CD4-positive, alpha-beta T cell treated with Interleukin-21 for 1 hour (primary cell): ENCODE measurements around the gene SYTL1.

Source experiments
- DNase-seq: peaks from one replicate; pipeline ENCODE4 v3.0.0-alpha.2; 2020

Gene SYTL1

DNA sequence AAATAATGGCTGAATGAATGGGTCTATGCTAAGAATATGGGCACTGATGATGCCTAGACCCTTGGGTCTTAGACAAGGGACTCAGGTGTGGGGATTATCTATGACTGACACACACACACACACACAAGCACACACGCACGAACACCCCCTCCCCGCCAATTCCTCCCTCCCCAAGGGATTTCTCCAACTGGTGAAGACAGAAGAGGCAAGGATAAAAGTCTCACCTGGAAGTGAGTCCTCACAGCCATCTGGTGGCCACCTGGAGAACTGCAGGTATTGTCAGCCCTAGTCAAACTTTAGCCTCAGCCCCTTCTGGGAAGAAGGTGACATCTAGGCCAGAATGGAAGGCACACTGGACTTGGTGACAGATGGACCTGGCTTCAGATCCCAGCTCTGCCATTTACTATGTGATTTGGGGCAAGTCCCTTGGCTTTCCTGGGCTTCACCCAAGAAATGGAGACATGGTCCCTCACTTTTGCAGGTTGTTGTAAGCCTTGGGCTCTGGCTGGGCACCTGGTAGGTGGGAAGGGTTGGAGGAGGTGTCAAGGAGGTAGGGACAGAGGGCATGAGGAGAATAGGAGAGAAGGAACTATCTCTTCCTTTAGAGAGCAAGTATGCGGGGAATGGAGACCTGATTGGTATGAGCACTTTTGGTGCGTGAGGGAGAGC, 46.6 kb downstream of the SYTL1 start:
- peak; percentile 78 for DNase-seq

DNA sequence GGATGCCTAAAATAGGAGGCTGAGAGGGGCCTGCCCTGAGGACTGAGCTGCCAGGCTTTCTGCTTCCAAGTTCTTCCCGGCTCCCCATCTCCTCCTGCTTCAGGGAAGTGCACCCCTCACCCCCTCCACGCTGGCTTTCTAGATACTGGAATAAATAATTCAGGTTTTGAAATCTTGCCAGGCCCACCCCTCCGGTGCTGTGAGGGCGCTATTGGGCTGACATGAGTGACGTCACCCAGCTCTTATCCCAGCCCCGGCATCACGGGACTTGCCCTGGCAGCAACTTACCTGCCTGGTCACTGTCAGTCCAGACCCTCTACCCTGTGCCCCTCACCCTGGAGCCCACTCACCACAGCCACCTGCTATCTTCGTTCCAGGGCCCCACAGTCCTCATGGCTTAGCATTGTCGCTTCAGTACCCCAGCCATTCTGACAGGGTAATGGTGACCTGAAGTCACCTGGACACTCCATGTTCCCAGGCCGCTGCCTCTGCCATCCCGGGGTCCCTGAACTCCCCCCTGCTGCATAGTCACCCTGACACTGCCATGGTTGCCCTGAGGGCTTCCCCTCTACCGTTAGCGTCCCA, 49.8 kb downstream of the SYTL1 start:
- peak; percentile 44 for DNase-seq

DNA sequence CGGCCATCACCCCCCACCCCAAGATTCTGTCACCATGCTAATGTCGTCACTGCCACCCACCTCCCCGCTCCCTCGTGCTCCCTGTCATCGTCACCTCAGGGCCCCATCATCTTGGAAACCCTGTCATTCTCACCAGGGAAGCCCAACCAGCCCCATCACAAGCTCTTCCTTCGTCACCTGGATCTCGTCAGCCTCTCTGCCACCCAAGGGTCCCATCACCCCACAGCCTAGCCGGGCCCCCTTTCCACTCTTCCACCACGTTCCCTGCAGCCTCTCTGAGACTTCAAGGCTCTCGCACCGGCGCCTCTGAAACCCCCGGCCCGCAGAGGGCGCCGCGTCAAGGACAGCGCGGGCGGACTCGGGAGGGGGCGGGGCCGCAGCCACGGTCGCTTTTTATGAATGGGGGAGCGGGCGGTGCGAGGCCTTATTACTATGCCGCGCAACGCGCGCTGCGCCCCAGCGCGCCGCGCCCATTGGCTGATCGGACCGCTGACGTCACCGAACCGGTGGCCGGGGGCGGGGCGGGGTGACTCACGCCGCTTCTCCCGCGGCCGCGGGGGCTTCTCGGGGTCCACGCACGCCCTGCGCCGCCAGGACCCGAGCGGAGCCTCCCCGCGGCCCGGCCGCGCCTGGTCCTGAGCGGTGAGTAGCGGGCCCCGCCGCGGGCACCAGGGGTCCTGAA, 50.4 kb downstream of the SYTL1 start, which contains the start of gene GPR3:
GPR3 (plus strand) TSS at position 527 of the 682 bp plus-strand sequence. CDS start 1,177 bp downstream, outside the sequence.
- peak; percentile 94 for DNase-seq

DNA sequence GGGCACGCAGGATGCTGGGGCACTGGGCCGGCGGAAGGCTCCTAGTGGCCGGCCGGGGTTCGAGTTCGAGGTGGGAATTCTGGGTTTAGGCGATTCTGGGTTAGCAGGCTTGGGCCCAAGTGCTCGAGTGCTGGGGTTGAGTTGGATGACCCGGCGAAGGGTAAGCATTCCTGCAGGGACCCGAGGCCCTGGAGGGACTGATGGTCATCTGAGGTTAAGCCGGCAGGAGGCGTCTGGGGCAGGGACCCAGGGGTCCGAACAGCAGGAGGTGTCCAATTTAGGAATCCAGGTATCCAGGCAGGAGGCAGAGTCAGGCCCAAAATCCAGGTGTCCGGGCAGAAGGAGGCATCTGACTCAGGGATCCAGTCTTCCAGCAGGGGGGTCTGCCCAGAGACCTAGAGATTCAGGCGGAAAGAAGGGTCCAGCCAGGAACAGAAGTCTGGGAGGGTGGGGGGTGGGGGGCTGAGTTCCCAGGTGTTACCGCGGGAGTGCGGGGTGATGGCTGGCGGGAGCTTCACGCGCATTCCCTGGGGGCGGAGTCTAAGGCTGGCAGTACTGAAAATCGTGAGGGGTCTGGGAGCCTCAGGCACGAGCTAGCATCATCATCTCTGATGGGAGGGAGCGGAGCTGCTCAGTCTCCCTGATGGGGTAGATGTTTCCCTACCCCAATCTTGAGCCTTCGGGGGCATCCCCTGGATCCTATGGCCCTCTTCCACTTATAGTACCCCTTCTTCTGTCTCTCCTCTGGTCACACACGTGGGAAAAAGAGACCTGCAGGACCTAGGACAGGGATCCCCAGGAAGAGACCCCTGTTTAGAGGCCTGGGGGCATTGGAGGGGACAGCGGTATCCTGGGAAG, 51.2 kb downstream of the SYTL1 start:
- no peak for DNase-seq

DNA sequence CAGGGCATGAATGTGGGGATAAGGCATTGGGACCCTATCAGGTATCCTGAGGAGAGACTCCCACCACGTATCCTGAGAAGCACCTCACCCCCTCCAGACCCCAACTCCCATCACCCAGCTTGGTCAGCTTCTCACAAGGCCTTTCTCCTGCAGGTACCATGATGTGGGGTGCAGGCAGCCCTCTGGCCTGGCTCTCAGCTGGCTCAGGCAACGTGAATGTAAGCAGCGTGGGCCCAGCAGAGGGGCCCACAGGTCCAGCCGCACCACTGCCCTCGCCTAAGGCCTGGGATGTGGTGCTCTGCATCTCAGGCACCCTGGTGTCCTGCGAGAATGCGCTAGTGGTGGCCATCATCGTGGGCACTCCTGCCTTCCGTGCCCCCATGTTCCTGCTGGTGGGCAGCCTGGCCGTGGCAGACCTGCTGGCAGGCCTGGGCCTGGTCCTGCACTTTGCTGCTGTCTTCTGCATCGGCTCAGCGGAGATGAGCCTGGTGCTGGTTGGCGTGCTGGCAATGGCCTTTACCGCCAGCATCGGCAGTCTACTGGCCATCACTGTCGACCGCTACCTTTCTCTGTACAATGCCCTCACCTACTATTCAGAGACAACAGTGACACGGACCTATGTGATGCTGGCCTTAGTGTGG, 51.9 kb downstream of the SYTL1 start:
- DNase-seq: no peak

DNA sequence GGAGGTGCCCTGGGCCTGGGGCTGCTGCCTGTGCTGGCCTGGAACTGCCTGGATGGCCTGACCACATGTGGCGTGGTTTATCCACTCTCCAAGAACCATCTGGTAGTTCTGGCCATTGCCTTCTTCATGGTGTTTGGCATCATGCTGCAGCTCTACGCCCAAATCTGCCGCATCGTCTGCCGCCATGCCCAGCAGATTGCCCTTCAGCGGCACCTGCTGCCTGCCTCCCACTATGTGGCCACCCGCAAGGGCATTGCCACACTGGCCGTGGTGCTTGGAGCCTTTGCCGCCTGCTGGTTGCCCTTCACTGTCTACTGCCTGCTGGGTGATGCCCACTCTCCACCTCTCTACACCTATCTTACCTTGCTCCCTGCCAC, 52.4 kb downstream of the SYTL1 start:
- no peak for DNase-seq

DNA sequence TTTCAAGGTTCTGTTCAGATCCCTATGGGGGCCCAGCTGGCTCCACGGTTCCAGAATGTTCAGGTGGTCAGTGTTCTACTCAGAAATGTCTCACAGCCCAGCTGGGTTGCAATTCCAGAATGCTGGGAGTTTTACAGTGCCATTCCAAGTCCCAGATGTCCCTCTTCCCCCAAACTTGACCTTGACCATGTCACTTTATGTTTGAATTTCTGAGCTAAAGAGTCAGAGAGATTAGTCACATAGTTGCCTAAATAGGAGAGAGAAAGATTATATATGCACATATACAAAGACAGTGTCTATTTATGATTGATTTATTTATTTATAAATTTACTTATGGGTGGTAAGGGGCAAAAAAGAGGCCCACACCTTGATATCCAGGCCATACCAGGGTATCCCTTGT, 53.1 kb downstream of the SYTL1 start:
- DNase-seq: no peak

DNA sequence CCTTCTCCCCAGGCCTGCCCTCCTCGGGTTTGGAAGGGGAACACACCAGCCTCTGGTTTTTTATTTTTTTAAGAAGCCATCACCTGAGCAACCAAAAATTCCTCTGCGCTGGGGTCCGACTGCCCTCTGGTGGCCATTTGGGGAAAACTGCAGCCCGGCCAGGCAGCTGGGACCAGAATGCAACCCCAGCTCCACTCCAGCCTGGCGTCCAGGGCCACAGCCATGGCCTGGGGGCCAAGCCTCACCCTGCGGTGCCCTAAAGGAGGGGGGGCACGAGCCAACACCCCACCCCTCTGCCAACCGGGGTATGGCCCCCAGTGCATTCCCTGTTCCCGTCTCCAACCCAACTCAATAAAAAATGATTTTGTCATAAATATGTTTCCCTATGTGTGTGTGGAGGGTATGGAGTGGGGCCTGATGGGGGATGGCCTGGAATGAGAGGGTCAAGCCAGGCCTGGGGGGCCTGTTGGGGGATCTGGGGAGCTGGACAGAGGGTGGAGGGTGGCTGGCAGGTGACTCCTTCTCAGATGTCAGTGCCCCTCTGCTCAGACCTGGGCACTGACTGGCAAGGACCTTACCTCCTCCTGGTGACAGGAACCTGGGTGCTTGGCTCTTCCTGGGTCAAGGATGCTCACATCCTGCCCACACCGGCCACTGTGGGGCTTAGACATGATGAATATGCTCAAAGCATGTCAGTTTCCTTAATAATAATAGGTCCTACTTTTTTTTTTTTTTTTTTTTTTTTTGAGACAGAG, 53.8 kb downstream of the SYTL1 start:
- DNase-seq: peak; percentile 88

DNA sequence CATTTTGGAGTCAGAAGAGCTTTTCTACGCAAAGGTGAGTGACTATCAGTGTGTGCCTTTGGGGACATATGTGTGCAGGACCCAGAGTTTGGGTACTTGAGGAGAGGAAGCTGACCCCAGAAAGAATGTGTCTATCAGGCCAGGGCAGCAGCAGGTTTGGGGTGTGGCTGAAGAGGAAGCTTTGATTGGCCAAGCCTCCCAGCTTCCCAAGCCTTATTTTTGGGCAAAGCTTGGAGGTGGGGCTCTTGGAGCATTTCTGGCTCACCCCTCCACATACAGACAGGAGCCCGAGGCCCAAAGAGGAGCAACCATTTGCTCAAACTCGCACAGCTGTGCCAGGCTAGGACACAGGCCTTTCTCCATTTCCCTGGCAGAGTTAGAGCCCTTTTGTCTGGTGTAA, 55.3 kb downstream of the SYTL1 start:
- DNase-seq: no peak

DNA sequence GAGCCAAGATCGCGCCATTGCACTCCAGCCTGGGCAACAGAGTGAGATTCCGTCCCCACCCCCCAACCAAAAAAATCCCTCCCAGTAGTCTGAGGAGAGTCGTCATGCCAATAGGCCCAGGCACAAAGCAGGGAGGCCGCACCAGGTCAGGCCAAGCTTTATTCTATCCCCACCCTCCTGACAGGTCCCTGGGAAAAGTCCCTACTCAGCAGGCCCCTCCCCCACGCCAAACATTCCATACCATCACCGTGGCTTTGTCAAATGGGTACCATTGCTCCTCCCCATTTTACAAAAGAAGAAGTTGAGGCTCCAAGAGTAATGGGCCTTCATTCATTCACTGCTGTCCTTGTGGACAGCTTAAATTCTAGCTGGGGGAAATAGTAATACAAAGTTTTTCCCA, 55.9 kb downstream of the SYTL1 start:
- DNase-seq: no peak

DNA sequence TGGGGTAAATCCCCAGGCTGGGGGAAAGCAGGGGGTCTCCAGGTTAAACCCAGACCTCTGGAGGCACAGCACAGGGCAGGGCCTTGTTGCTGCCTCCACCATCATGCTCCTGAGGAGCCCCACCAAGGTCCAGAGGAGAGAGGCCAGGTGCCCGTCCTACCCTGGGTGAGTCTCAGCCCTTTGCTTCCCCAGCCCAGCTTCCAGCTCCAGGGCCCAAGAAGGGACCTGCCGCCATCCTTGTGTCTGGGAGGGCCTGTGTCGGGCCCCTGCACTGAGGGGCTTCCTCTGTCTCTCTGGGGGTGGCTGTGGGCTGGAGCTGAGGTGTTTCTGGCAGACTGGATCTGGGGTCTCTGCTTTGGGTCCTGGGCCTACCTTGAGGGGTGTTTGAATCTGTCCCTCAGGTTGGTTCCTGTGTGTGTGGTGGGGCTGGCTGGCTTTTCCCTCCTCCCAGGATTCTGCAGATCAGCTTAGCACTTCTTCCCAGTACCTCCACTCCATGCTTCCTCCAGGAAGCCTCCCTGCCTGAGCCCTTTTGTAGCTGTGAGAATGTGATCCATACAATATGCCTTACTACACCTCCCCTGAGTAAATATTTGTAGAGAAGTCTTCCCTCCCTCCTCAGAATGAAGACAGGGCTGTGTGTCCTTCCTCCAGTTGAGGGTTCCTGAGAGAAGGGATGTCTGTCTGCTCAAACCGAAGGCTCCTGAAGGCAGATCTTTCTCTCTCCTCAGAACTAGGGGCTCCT, 56.8 kb downstream of the SYTL1 start:
- DNase-seq: no peak

DNA sequence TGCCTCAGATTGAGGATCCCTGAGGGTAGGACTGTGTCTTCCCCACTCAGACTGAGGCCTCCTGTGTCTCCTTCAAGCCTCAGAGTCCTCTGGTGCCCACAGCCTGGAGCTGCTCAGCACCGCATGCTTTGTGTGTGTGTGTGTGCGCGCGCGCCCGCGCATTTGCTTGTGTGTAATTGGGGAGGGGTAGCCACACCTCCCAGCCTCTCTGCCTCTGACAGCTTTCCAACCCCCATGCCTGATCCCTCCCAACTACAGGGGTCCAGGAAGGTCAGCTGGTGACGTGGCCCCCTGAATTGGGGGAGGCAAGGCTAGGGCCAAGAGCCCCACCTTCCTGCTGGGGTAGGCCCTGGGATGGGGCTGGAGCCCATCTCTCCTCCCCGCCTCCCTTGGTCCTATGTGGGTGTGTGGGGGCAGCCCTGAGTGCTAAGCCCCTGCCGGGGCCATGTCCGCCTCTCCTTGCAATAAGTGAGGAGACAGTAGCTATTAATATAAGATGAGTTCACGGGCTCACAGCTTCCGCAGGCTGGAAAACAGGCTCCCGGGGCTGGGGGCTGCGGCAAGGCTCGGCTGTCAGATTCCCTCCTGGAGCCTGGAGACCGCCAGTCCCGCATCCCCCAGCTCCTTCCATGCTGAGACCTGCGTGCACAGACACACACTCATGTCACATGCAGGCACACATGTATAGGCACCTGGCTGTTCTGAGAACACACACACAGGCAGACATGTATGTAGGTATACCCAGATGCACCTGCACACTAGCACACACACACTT, 57.6 kb downstream of the SYTL1 start:
- DNase-seq: no peak

DNA sequence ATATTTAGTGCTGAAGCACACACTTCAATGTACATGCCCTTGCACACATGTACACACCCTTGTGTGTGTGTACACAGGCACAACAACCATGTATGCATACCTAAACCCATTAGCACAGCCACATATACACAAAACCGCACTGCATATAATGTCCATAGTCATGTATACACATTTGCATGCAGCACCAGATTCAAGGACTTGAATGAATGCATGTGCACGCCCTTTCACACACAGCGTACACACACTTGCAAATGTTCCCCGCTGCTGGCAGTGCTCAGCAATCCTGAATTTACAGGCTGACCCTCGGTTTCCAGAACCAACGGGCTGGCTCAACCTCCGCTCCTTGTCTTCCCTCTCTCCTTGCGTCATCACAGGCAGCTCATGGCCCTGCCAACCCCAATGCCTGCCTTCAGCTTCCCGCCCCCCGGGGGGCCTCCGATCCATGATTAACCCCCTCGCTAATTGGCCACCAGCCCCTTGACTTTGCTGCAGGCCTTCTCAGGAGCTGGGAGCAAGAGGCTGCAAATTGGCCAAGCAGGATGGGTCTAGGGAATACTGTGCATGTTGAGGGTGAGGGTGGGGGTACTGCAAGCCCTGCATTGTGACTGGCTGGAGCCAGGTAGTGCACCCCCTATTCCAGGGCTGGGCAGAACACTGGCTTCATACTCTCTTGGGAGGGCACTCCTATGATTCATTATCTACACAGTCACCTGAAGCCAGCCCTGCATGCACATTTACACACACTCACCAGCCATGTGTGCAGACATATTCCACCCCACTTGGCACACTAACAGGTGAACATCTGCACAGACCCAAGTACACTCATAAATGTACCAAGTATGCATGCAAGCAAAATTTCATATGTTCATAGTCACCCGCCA, 58.5 kb downstream of the SYTL1 start:
- no peak for DNase-seq

DNA sequence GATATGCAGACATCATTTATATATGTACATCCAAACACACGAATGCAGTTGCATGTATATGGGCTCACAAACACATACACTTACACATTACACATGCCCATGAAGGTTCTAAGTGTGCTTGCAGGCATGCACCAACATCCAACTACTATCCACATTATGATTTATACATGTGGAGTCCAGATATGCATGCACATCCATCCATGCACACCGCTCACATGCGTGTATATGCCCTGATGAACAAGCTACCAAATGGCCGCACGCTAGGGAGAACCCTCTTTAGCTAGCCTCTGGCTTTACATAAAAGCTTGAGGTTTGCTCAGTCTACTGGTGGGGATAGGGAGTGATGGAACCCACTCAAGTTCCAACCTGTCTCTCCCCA, 59.1 kb downstream of the SYTL1 start:
- DNase-seq: no peak

DNA sequence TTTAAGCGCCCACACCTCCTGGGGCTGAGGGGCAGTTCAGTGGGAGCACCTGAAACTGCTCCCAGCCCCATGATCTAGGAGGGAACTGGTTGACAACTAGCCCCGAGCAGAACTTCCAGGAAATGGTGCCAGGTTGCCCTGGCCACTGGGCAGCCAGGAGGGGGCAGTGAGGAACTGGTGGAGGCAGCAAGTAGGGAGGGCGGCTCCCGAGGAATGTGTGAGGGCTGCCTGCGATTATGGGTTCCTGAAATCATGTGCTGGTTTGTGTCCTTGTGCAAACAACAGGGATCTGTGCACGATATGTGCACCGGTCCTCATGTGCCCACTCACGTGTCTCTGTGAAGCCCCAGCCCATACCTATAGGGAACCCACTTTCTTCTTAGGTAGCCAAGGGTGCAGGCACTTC, 60.5 kb downstream of the SYTL1 start:
- peak; percentile 16 for DNase-seq

DNA sequence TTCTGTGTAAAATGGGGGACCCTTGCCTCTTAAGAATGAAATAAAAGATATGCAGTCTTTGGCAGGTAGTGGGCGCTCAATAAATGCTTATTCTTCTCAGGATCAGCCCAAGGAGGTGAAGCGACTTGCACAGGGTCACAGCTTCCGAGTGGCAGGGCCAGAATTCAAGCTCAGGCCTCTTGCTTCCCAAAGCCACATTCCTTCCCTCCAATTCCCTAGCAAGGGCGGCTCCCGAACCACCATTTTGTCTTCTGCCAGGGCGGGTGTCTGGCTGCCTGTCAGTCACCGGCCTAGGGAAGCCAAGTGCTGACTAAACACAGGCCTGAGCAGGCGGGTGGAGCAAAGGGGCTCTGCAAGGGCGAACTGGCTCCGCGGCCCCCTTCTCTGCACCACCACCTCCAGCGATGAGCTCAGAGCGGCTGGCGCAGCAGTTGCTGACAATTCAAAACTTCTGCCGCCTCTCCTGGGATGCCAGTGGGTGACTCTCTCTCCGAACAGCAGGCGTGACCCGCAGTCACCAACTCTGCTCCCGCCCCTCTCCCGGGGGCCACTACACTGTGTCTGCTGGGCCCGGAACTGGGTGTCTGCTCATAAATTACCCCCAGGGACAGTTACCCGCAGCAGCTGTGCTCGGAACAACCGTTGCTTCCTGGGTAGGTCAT, 61.4 kb downstream of the SYTL1 start:
- peak; percentile 22 for DNase-seq
